Measurements from ENCODE around the gene ELF3. TPM values are rescaled to one million over a fixed set of nuclear protein-coding genes. Genes with fewer than 3 reads are reported as not detected.
"Not testable (repeated sequence)": the region's sequence is repeated elsewhere in the genome, so short reads cannot be mapped to it uniquely, and the experiment has no call there.

ELF3 gene
- total RNA-seq, 2 donors from 2014 or later: 0.22 to 0.76 TPM

DNA sequence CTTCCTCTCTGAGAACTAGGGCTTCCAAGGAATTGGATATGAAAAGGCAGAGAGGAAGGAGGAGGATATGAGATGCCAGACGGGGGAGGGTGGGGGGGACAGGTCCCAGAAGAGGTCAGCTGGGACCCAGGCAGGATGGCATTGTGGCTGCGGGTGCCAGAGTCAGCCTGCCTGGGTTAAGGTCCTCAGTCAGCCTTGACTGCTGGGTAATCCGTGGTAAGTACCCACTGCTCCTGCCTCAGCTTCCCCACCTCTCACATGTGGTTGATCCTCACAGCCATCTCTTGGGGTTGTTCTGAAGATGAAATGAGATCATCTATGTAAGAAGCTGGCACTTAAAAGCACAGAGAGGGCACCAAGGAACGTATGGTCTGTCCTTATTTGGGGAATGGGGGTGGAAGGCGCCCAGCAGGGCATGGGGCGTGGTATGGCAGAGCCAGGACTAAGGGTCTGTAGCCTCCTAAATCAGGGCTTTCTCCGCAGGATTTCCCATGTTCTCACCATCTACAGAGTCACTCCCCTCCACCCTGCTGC, 23.8 kb downstream of the ELF3 start:
- no peak overlapping the region for H3K27ac Mint-ChIP-seq
- H3K4me1 Mint-ChIP-seq (ENCODE audit: low read depth): no peaks in the 10 kb centered on the region
- H3K27me3 Mint-ChIP-seq (ENCODE audit: low read depth): no peaks in the 10 kb centered on the region
- no peak for ATAC-seq (replicated peaks in 1 of 2)
- H3K9me3 Mint-ChIP-seq: no peaks in the 10 kb centered on the region
- H3K4me3 Mint-ChIP-seq: no peak overlapping the region
- H3K36me3 Mint-ChIP-seq (ENCODE audit: insufficient read depth in 2 of 2): no peaks in the 10 kb centered on the region
- DNase-seq: no peak

DNA sequence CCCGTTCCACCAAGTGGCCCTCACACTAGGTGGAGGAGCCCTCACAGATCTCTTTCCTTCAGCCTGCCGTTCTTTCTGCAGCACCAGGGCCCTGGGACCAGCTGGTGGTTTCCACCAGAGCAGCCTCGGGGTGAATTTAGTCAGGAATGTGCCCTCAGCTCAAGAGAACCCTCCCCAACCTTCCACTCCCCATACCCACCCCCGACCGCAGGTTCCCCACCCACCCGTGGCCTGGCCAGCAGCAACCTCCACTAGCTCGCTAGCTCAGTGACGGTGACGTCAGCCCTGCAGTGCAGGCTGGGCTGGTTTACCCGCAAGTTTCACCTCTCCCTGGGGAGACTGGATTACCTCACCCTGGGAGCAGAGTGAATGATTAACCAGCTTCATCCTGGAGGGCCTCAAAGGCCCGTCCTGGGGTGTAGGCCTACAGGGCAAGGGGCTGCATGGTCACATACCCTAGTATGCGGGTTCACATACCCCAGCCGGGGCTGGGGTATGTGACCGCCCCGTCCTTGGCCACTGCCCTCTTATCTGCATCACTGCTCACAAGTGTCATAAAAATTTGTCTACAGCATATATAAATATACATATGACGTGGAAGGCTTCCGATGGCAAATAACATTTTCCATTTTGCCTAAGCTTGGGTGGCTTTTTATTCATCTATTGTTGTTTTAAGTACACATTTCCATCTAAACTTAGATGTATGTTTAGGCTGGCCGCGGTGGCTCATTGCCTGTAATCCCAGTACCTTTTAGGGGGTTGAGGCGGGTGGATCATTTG, 24.5 kb downstream of the ELF3 start:
- Mint-ChIP-seq H3K4me3 (no peak overlapping the region), H3K9me3 (no peaks in the 10 kb centered on the region), H3K4me1 (ENCODE audit: low read depth) (no peaks in the 10 kb centered on the region), H3K36me3 (ENCODE audit: insufficient read depth in 2 of 2) (no peaks in the 10 kb centered on the region), H3K27me3 (ENCODE audit: low read depth) (no peaks in the 10 kb centered on the region), H3K27ac (no peak overlapping the region)
- no peak for DNase-seq
- peak in 1 of 2 donors; percentile 48 for ATAC-seq (replicated peaks in 1 of 2)

DNA sequence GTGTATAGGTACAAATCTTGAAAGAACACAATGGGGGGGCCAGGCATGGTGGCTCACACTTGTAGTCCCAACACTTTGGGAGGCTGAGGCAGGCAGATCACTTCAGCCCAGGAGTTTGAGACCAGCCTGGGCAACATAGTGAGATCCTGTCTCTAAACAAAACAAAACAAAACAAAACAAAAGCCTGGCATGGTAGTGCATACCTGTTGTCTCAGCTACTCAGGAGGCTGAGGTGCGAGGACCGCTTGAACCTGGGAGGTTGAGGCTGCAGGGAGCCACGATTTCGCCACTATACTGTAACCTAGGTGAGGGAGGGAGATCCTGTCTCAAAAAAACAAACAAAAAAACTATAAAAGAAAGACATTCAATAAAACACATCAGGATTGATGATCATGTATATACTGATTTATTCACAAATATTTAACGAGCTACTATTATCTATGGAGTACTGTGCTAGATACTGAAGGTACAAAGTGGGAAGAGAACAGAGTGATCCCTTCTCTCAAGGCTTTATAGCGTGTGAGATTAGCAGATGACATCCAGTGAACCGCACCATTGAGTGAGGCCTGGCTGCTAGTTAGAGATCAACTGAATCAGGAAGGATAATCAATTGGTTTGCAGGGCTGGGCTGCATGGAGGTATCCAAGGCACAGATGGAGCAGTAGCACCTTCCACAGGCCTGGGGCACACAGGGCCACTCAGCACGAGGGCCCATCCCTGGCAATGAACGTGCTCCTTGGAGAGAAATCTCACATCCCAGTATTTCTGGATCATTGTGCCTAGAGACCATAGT, 26.4 kb downstream of the ELF3 start:
- no peak for ATAC-seq (replicated peaks in 1 of 2)
- no peaks in the 10 kb centered on the region for H3K9me3 Mint-ChIP-seq

DNA sequence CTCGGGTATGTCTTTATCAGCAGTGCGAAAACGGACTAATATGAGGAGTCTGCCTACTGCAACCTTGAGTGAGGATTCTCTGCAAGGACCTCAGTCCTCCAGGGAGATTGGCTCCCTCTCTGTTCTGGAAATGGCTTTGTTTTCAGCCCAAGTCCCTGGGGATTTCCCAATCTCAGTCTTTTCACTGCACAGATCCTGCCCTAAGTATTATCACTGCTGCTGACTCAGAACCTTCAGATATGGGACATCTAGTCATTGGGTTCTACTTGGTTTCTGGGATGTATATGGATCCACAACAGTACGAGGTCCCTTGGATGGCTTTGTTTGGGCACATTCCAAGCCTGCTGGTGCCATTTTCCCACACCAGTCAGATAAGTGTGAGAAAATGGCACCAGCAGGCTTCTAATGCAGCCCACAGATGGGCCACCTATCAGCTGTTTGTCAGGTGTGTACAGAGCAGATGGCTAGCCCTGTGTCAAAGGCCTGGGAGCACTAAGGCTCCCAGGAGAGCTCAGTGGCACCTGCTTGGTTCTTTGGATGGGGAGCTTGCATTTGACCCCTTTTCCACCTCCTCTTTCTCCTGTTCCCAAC, 27.4 kb downstream of the ELF3 start:
- no peaks in the 10 kb centered on the region for H3K4me1 Mint-ChIP-seq (ENCODE audit: low read depth)
- no peak for ATAC-seq (replicated peaks in 1 of 2)
- H3K27me3 Mint-ChIP-seq (ENCODE audit: low read depth): no peaks in the 10 kb centered on the region
- H3K9me3 Mint-ChIP-seq: no peaks in the 10 kb centered on the region
- H3K4me3 Mint-ChIP-seq: no peak overlapping the region
- DNase-seq: no peak
- H3K27ac Mint-ChIP-seq: no peak overlapping the region
- no peaks in the 10 kb centered on the region for H3K36me3 Mint-ChIP-seq (ENCODE audit: insufficient read depth in 2 of 2)

More for the DNA sequence above, 26.4 kb downstream of the ELF3 start:
- Mint-ChIP-seq H3K4me1 (ENCODE audit: low read depth) (no peaks in the 10 kb centered on the region), H3K4me3 (no peak overlapping the region), H3K27ac (no peak overlapping the region), H3K36me3 (ENCODE audit: insufficient read depth in 2 of 2) (no peaks in the 10 kb centered on the region), H3K27me3 (ENCODE audit: low read depth) (no peaks in the 10 kb centered on the region)
- DNase-seq: no peak

DNA sequence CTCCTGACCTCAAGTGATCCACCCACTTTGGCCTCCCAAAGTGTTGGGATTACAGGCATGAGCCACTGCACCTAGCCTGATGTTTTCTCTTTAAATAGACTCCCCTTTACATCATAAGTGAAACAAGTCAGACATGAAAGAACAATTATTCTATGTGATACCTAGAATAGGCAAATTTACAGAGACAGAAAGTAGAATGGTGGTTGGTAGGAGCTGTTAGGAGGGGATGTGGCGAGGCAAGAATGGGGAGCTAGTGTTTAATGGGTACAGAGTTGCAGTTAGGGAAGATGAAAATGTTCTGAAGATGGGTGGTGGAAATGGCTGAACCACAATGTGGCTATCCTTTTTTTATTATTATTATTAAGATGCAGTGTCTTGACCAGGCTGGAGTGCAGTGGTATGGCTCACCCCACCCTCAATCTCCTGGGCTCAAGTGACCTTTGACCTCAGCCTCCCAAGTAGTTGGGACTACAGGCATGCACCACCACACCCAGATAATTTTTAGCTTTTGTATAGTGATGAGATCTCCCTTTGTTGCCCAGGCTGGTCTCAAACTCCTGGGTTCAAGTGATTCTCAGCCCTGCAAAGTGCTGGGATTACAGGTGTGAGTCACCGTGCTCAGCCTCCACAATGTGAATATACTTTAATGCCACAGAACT, 28.4 kb downstream of the ELF3 start:
- DNase-seq (no peak), ATAC-seq (replicated peaks in 1 of 2) (no peak)
- Mint-ChIP-seq H3K4me1 (ENCODE audit: low read depth) (no peaks in the 10 kb centered on the region), H3K4me3 (no peak overlapping the region), H3K27me3 (ENCODE audit: low read depth) (no peaks in the 10 kb centered on the region), H3K9me3 (no peaks in the 10 kb centered on the region), H3K36me3 (ENCODE audit: insufficient read depth in 2 of 2) (no peaks in the 10 kb centered on the region), H3K27ac (no peak overlapping the region)

DNA sequence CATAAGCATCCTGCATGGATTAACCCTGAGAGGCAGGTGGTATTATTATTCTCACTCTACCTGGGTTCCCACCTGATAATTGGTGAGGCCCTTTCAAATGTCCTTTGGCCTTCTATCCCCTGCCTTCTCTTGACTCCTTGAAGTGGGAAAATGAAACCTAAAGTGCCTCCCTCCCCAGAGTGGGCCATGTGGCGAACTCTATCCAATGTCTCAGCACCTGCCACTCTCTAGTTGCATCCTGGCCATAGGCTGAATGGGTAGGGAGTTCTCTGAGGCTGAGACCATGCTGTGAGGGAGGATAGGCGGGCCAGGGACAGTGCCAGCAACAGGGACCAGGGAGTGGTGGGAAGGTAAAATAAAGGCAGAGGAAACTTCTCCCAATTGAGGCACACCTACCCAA, 35.3 kb downstream of the ELF3 start:
- H3K4me1 Mint-ChIP-seq (ENCODE audit: low read depth): no peaks in the 10 kb centered on the region
- DNase-seq: no peak
- no peaks in the 10 kb centered on the region for H3K27me3 Mint-ChIP-seq (ENCODE audit: low read depth)
- H3K36me3 Mint-ChIP-seq (ENCODE audit: insufficient read depth in 2 of 2): no peaks in the 10 kb centered on the region
- no peak overlapping the region for H3K4me3 Mint-ChIP-seq
- ATAC-seq (replicated peaks in 1 of 2): no peak
- no peak overlapping the region for H3K27ac Mint-ChIP-seq
- no peaks in the 10 kb centered on the region for H3K9me3 Mint-ChIP-seq

DNA sequence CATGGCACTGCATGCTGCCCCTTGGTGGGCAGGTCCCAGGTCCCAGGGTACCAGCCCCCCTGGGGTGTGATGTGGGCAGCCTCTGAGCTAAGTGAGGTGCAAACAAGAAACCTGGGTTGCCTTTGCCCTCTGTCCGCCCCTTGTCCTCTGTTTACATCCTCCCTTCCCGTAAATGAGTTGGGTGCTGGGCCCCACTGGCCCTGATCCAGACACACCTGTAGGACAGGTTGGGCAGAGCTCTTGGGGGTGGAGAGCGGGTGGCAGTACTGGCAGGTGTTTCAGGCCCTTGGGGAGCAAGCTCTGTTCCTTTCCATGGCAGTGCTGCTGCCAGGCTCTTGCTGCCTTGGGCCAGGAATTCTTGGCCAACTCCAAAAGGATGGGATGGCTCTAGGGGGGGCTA, 35.8 kb downstream of the ELF3 start:
- Mint-ChIP-seq H3K4me1 (ENCODE audit: low read depth) (no peaks in the 10 kb centered on the region), H3K4me3 (no peak overlapping the region), H3K9me3 (no peaks in the 10 kb centered on the region), H3K27ac (no peak overlapping the region), H3K27me3 (ENCODE audit: low read depth) (no peaks in the 10 kb centered on the region), H3K36me3 (ENCODE audit: insufficient read depth in 2 of 2) (no peaks in the 10 kb centered on the region)
- DNase-seq (no peak), ATAC-seq (replicated peaks in 1 of 2) (no peak)

DNA sequence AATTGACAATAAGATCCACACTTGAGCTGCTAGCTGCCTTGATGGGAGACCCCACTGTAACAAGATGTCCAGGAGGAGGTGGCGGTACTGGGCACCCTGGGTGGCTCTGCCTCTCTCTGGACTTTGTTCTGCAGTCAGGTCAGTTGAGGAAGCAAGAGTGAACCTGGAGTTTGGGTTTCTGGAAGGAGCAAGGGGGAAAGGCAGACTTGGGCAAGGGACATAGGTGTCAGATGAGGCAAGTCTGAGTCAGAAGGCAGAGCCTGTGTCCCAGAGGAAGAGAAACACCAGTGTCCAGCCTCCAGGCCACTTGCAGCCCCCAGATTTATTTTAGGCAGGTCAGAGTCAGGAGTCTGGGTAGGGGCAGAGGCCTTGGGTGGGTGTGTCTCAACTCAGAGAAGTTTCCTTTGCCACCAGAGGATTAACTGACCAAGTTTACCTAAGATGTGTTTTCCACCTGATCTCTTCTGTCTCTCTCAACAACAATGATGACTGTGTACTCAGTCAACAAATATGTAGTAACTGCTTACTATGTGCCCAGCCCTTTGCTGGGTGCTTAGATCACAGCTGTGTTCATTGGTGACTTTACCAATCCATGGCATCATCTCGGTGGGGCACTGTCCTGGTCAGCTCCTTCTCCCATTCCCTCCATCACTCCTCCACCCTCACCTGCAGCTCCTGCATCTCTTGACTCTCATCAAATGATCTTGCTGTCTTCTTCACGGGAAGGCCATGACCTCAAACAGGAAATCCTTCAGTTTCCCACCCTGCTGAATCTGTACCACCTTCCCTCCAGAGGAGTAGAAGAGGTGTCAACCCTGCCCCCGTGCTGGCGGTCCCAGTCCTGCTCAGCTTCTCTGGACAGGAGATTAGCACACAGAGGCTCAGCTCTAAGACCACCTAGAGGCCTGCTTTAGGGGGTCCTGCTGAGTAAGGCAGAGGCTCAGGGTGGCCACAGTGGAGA, 36.6 kb downstream of the ELF3 start:
- Mint-ChIP-seq H3K4me3 (no peak overlapping the region), H3K27ac (no peak overlapping the region), H3K36me3 (ENCODE audit: insufficient read depth in 2 of 2) (no peaks in the 10 kb centered on the region), H3K27me3 (ENCODE audit: low read depth) (no peaks in the 10 kb centered on the region), H3K4me1 (ENCODE audit: low read depth) (no peaks in the 10 kb centered on the region), H3K9me3 (no peaks in the 10 kb centered on the region)
- DNase-seq: no peak
- no peak for ATAC-seq (replicated peaks in 1 of 2)

DNA sequence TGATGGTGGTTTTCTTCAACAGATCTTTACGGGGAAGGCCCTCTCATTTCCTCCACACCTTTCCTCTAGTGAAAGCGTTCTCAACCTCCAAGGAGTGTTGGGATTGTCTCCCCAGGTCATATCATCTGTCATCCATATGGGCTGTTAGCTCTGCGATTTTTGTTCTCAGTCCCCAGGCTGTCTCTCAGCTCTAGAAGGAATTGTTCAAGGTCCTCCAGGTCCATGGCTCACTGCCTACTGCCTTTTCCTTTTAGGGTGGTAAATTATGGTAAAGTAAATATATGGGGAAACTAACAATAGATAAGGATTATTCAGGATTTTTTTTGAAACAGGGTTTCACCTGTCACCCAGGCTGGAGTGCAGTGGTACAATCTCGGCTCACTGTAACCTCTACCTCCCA, 37.6 kb downstream of the ELF3 start:
- DNase-seq (no peak), ATAC-seq (replicated peaks in 1 of 2) (no peak)
- no peaks in the 10 kb centered on the region for H3K9me3 Mint-ChIP-seq
- no peaks in the 10 kb centered on the region for H3K27me3 Mint-ChIP-seq (ENCODE audit: low read depth)
- H3K27ac Mint-ChIP-seq: no peak overlapping the region
- no peak overlapping the region for H3K4me3 Mint-ChIP-seq
- H3K4me1 Mint-ChIP-seq (ENCODE audit: low read depth): no peaks in the 10 kb centered on the region
- no peaks in the 10 kb centered on the region for H3K36me3 Mint-ChIP-seq (ENCODE audit: insufficient read depth in 2 of 2)

DNA sequence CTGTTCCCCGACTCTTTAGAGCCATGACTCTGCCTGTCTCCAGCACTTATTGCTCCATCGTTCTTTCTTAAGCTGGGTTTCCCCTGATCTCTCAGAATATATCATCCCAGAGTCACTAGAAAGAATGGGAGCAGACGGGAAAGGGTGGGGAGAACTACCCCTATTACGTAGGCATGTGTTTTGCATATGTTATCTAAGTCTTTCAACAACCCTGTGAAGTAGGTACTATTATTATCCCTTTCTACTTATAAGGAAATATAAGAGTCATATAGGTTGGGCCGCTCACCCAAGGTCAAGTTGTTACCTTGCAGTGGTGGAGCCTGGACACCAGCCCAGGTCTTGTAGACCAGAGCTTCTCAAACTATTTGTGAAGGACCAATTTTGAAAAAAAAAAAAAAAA, 38.7 kb downstream of the ELF3 start:
- H3K27ac Mint-ChIP-seq: no peak overlapping the region

DNA sequence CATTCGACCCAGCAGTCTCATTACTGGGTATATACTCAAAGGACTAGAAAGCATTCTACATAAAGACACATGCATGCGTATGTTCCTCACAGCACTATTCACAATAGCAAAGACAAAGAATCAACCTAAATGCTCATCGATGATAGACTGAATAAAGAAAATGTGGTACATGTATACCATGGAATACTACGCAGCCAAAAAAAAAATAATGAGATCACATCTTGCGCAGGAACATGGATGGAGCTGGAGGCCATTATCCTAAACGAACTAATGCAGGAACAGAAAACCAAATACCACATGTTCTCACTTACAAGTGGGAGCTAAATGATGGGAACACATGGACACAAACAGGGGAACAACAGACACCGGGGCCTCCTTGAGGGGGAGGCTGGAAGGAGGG, 43.7 kb downstream of the ELF3 start:
- DNase-seq: no peak
- Mint-ChIP-seq H3K27ac (no peak overlapping the region), H3K4me3 (no peak overlapping the region), H3K9me3 (no peaks in the 10 kb centered on the region), H3K36me3 (ENCODE audit: insufficient read depth in 2 of 2) (no peaks in the 10 kb centered on the region), H3K27me3 (ENCODE audit: low read depth) (no peaks in the 10 kb centered on the region), H3K4me1 (ENCODE audit: low read depth) (no peaks in the 10 kb centered on the region)
- ATAC-seq (replicated peaks in 1 of 2): no peak

More for the DNA sequence above, 38.7 kb downstream of the ELF3 start:
- ATAC-seq (replicated peaks in 1 of 2) (no peak), DNase-seq (no peak)
- Mint-ChIP-seq H3K4me3 (no peak overlapping the region), H3K27me3 (ENCODE audit: low read depth) (no peaks in the 10 kb centered on the region), H3K9me3 (no peaks in the 10 kb centered on the region), H3K4me1 (ENCODE audit: low read depth) (no peaks in the 10 kb centered on the region), H3K36me3 (ENCODE audit: insufficient read depth in 2 of 2) (no peaks in the 10 kb centered on the region)

DNA sequence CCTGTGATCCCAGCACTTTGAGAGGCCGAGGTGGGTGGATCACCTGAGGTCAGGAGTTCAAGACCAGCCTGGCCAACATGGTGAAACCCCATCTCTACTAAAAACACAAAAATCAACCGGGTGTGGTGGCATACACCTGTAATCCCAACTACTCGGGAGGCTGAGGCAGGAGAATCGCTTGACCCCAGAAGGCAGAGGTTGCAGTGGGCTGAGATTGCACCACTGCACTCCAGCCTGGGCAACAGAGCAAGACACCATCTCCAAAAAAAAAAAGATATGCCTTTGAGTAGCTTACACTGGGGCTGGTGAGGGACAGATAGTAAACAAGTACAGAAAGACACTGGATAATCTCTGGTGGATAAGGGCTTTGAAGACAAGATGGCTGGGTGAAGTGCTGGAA, 44.3 kb downstream of the ELF3 start:
- DNase-seq; ATAC-seq (replicated peaks in 1 of 2); H3K27me3 Mint-ChIP-seq (ENCODE audit: low read depth); H3K36me3 Mint-ChIP-seq (ENCODE audit: insufficient read depth in 2 of 2); H3K27ac Mint-ChIP-seq; H3K4me3 Mint-ChIP-seq; H3K9me3 Mint-ChIP-seq; H3K4me1 Mint-ChIP-seq (ENCODE audit: low read depth): not testable (repeated sequence)
